Upper lobe of left lung (tissue), 4 donors: Measurements from ENCODE around the gene MGLL.

Experiments
- CTCF ChIP-seq, 6 experiments: fragments of 450-650 bp in 4 of 6; fragments of 200-600 bp in 2 of 6; sonication (generic) in 2 of 6; IDR thresholded peaks; one replicate each; pipeline ENCODE4 v1.5.1; 2016 to 2019; ENCODE audit warnings: antibody characterized with exemption in 6 of 6
- POLR2AphosphoS5 ChIP-seq, 2 donors: sonication (generic); formaldehyde crosslinking; IDR thresholded peaks; one replicate each; pipeline ENCODE4 v1.5.1; 2017; ENCODE audit warnings: antibody characterized with exemption in 2 of 2

GRCh38 chr3:127690106-127690505 lies 132.2 kb downstream of the MGLL start:
- TF ChIP-seq CTCF (IDR thresholded peaks at IDR 0.05): no peak
- no peak for TF ChIP-seq POLR2AphosphoS5 (IDR thresholded peaks at IDR 0.05)
